ENCODE results near the gene XAGE2.

DNA sequence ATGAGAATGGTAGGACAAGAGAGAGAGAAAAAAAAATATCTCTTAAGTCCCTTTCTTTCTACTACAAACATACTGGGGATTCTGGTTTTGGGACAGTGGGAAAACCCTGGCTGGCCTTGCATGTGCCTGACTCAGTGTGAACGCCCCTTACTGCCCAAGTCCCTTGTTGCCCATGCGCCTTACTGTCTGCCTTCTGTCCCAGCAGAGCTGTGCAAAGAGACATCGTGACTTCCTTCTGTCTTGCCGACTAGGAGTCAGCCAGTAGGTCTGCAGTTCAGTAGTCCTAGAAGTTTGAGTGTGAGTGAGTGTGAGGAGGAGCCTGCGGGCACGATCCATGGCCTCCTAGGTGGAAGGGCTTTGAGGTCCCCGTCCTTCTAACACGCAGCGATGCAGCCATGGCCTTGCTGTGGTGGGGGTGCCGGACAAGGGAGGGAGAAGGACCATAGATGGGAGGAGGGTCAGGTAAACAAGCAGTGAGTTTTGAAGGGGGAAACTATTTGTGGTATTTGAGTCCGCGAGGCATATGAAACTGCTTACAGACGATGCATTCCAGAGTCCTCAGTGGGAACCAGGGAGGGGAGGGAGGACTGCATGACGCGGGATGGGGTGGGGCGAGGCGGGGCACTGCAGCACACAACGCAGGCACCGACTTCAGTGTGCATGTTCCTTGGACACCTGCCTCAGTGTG is at the start of gene XAGE2:
- TF ChIP-seq CTCF (IDR thresholded peaks at IDR 0.05) (no peak), POLR2A (IDR thresholded peaks at IDR 0.05) (no peak)
